ENCODE results near the gene CPEB1. TPM values are rescaled to one million over a fixed set of nuclear protein-coding genes. Genes with fewer than 3 reads are reported as not detected.

The CPEB1 gene
- total and polyA plus RNA-seq, 2 donors (not counting 1 experiment from before 2014, with no cell fraction given) = 0.19 to 0.62 TPM

DNA sequence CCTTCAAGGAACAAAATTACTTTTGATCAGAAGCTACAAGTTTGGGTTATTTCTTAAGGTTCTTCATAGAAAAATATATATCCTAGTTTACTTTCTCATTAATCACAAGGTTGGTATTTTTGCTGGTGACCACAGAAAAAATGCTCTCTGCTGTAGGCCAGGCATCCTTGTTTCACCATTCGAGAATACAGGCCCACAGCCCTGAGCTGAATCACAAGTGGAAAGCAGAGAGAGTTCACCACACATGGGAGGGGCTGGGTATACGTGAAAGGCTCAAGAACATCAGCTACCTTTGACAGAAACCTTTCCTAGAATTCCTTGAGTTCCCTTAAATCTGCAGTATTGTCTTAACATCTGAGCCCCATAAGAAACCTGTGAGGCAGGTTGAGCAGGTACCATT is 23.2 kb downstream of the CPEB1 start:
- Histone ChIP-seq H3K9ac (ENCODE audit: low read length) (no peak overlapping the region), H4K20me1 (ENCODE audit: control insufficient read depth, insufficient read depth, low read length, poor library complexity, severe bottlenecking) (no peaks in the 10 kb centered on the region), H3K36me3 (replicated peaks in 1 of 2; ENCODE audit: control extremely low read depth in 1 of 2, control insufficient read depth in 1 of 2, extremely low read depth in 1 of 2, insufficient read depth in 2 of 2, low read length in 1 of 2) (no peaks in the 10 kb centered on the region), H3K79me2 (ENCODE audit: control insufficient read depth, insufficient read depth, low read length) (no peaks in the 10 kb centered on the region), H3K4me3 (ENCODE audit: control extremely low read depth in 1 of 5, extremely low read depth in 1 of 5, insufficient read depth in 1 of 5, low read depth in 2 of 5, low read length in 4 of 5) (no peak overlapping the region), H3K27me3 (replicated peaks in 1 of 4; ENCODE audit: control extremely low read depth in 1 of 4, control insufficient read depth in 3 of 4, insufficient read depth in 4 of 4, low read length in 3 of 4) (no peaks in the 10 kb centered on the region), H3K9me3 (ENCODE audit: control extremely low read depth in 1 of 3, control insufficient read depth in 2 of 3, insufficient read depth in 1 of 3, low read length in 2 of 3) (no peaks in the 10 kb centered on the region), H2AFZ (ENCODE audit: insufficient read depth, low read depth, low read length, poor library complexity, severe bottlenecking) (no peak overlapping the region), H3K4me2 (replicated peaks; ENCODE audit: low read depth, low read length, poor library complexity, severe bottlenecking) (no peak overlapping the region), H3K4me1 (ENCODE audit: control insufficient read depth in 2 of 2, insufficient read depth in 2 of 2, low read length in 2 of 2) (no peaks in the 10 kb centered on the region), H3K27ac (ENCODE audit: low read length in 2 of 2) (no peak overlapping the region)
- WGBS (ENCODE audit: insufficient coverage) = no CpG with 5 or more reads among the region's 2 CpGs
- no peaks in the 10 kb centered on the region for H3K9me3 Mint-ChIP-seq (ENCODE audit: insufficient read depth)
- H3K4me3 Mint-ChIP-seq = no peak overlapping the region
- no peak overlapping the region for H3K27ac Mint-ChIP-seq
- intact Hi-C loops (cut with micrococcal nuclease) = no loop called here
- no peak for DNase-seq
- ChIA-PET POLR2A (no interaction called here), CTCF (no interaction called here)
- ATAC-seq (ENCODE audit: low read depth) = no peak
- no peaks in the 10 kb centered on the region for H3K4me1 Mint-ChIP-seq
- peaks cover 4% of the 10 kb centered on the region for H3K27me3 Mint-ChIP-seq
- TF ChIP-seq CTCF (IDR thresholded peaks at IDR 0.05) (no peak), EZH2 (IDR thresholded peaks at IDR 0.05; ENCODE audit: borderline replicate concordance, insufficient read depth, low read depth, low read length, poor library complexity, severe bottlenecking) (no peak)

- Mint-ChIP-seq H3K27ac (no peak overlapping the region), H3K9me3 (ENCODE audit: insufficient read depth) (no peaks in the 10 kb centered on the region), H3K4me1 (no peaks in the 10 kb centered on the region), H3K27me3 (peaks cover 6% of the 10 kb centered on the region), H3K4me3 (no peak overlapping the region)
- Histone ChIP-seq H3K36me3 (replicated peaks in 1 of 2; ENCODE audit: control extremely low read depth in 1 of 2, control insufficient read depth in 1 of 2, extremely low read depth in 1 of 2, insufficient read depth in 2 of 2, low read length in 1 of 2) (no peaks in the 10 kb centered on the region), H2AFZ (ENCODE audit: insufficient read depth, low read depth, low read length, poor library complexity, severe bottlenecking) (no peak overlapping the region), H3K9ac (ENCODE audit: low read length) (no peak overlapping the region), H3K79me2 (ENCODE audit: control insufficient read depth, insufficient read depth, low read length) (no peaks in the 10 kb centered on the region), H3K9me3 (ENCODE audit: control extremely low read depth in 1 of 3, control insufficient read depth in 2 of 3, insufficient read depth in 1 of 3, low read length in 2 of 3) (no peaks in the 10 kb centered on the region), H3K27ac (ENCODE audit: low read length in 2 of 2) (no peak overlapping the region), H3K27me3 (replicated peaks in 1 of 4; ENCODE audit: control extremely low read depth in 1 of 4, control insufficient read depth in 3 of 4, insufficient read depth in 4 of 4, low read length in 3 of 4) (no peaks in the 10 kb centered on the region), H4K20me1 (ENCODE audit: control insufficient read depth, insufficient read depth, low read length, poor library complexity, severe bottlenecking) (no peaks in the 10 kb centered on the region), H3K4me2 (replicated peaks; ENCODE audit: low read depth, low read length, poor library complexity, severe bottlenecking) (no peak overlapping the region), H3K4me1 (ENCODE audit: control insufficient read depth in 2 of 2, insufficient read depth in 2 of 2, low read length in 2 of 2) (no peaks in the 10 kb centered on the region), H3K4me3 (ENCODE audit: control extremely low read depth in 1 of 5, extremely low read depth in 1 of 5, insufficient read depth in 1 of 5, low read depth in 2 of 5, low read length in 4 of 5) (no peak overlapping the region)
- no CpG with 5 or more reads among the region's 1 CpG for WGBS (ENCODE audit: insufficient coverage)
- intact Hi-C loops (cut with micrococcal nuclease) = no loop called here
- TF ChIP-seq EZH2 (IDR thresholded peaks at IDR 0.05; ENCODE audit: borderline replicate concordance, insufficient read depth, low read depth, low read length, poor library complexity, severe bottlenecking) (no peak), CTCF (IDR thresholded peaks at IDR 0.05) (no peak)
- CTCF ChIA-PET = interaction anchor here (0.6 kb wide), 1 partner anchor 558 kb away, joined by 7 read pairs; no protein-coding TSS in a partner anchor
- POLR2A ChIA-PET = interaction anchor here (1.2 kb wide), 1 partner anchor 129 kb away, joined by 4 read pairs; no protein-coding TSS in a partner anchor
- DNase-seq (no peak), ATAC-seq (ENCODE audit: low read depth) (no peak)
These were observed 25.2 kb downstream of the CPEB1 start for GRCh38 chr15:82621970-82622369.

Data from B cell (primary cell).